Neural cell (in vitro differentiated cells): Measurements from ENCODE around the gene SLC25A21. TPM values are rescaled to one million over a fixed set of nuclear protein-coding genes. Genes with fewer than 3 reads are reported as not detected.

Experiments used
- H2AFZ ChIP-seq: fragments of 200-600, 300-800 bp; sonication (generic), shearing (Covaris generic); 2 replicates; pipeline ENCODE4 v1.6.0; 2014; ENCODE audit warnings: low read depth, mild to moderate bottlenecking, antibody characterized with exemption, low read length, moderate library complexity
- H3F3A ChIP-seq: fragments of 200-600 bp; shearing (Covaris generic); 2 replicates; pipeline ENCODE4 v1.6.1; 2016; ENCODE audit warnings: mild to moderate bottlenecking, moderate library complexity, mixed read lengths, antibody characterized with exemption, low read length; ENCODE audit not compliant: insufficient read depth, poor library complexity, severe bottlenecking
- H3K27ac ChIP-seq: fragments of 200-600, 300-800 bp; sonication (generic), shearing (Covaris generic); 2 replicates; pipeline ENCODE4 v1.5.1; 2014; ENCODE audit warnings: mild to moderate bottlenecking, low read length, moderate library complexity
- H3K27me3 ChIP-seq: fragments of 300-800, 200-600 bp; sonication (generic), shearing (Covaris generic); 2 replicates; pipeline ENCODE4 v1.6.0; 2014; ENCODE audit warnings: mild to moderate bottlenecking, low read depth, low read length, moderate library complexity; ENCODE audit not compliant: insufficient read depth
- H3K36me3 ChIP-seq: fragments of 300-800, 200-600 bp; sonication (generic), shearing (Covaris generic); 2 replicates; pipeline ENCODE4 v1.5.1; 2014; ENCODE audit warnings: mild to moderate bottlenecking, antibody characterized with exemption, low read length, moderate library complexity; ENCODE audit not compliant: insufficient read depth
- H3K4me2 ChIP-seq: fragments of 300-800, 200-600 bp; sonication (generic), shearing (Covaris generic); 2 replicates; pipeline ENCODE4 v1.6.0; 2014; ENCODE audit warnings: mild to moderate bottlenecking, low read length
- H3K4me3 ChIP-seq: fragments of 300-800, 200-600 bp; sonication (generic), shearing (Covaris generic); 2 replicates; pipeline ENCODE4 v1.5.1; 2014; ENCODE audit warnings: mild to moderate bottlenecking, low read length, moderate library complexity
- H3K79me2 ChIP-seq: fragments of 200-600 bp; shearing (Covaris generic); replicated peaks from 2 replicates; pipeline ENCODE4 v1.6.0; 2014; ENCODE audit warnings: mild to moderate bottlenecking, low read length, moderate library complexity; ENCODE audit not compliant: insufficient read depth
- H3K9ac ChIP-seq: fragments of 300-800, 200-600 bp; sonication (generic), shearing (Covaris generic); 2 replicates; pipeline ENCODE4 v1.6.1; 2016; ENCODE audit warnings: mild to moderate bottlenecking, low read length, mixed read lengths
- H3K9me2 ChIP-seq: fragments of 200-600 bp; shearing (Covaris generic); 2 replicates; pipeline ENCODE4 v1.6.1; 2016; ENCODE audit warnings: mild to moderate bottlenecking, low read length, mixed read lengths; ENCODE audit not compliant: insufficient read depth
- H3K9me3 ChIP-seq: fragments of 200-600, 300-800 bp; sonication (generic), shearing (Covaris generic); 2 replicates; pipeline ENCODE4 v1.6.1; 2016; ENCODE audit warnings: mild to moderate bottlenecking, mixed run types, low read length, moderate library complexity, mixed read lengths
- H4K20me1 ChIP-seq: fragments of 200-600 bp; shearing (Covaris generic); 2 replicates; pipeline ENCODE4 v1.6.1; 2016; ENCODE audit warnings: mild to moderate bottlenecking, mixed run types; ENCODE audit not compliant: insufficient read depth
- CTCF ChIP-seq: fragments of 450-650 bp; IDR thresholded peaks from 2 replicates; pipeline ENCODE4 v1.5.1; 2014; ENCODE audit warnings: antibody characterized with exemption, mild to moderate bottlenecking, moderate library complexity; ENCODE audit not compliant: poor library complexity, severe bottlenecking
- EP300 ChIP-seq: fragments of 450-650 bp; conservative IDR thresholded peaks from 2 replicates; pipeline ENCODE4 v1.6.1; 2014; ENCODE audit warnings: antibody characterized with exemption, mild to moderate bottlenecking, moderate library complexity; ENCODE audit not compliant: poor library complexity, severe bottlenecking
- EZH2 ChIP-seq: fragments of 200-600, 300-800 bp; shearing (Covaris generic), sonication (generic); IDR thresholded peaks from 2 replicates; pipeline ENCODE4 v1.6.1; 2014; ENCODE audit warnings: antibody characterized with exemption, low read length, borderline replicate concordance, mild to moderate bottlenecking; ENCODE audit not compliant: insufficient read depth, poor library complexity, severe bottlenecking
- MXI1 ChIP-seq: fragments of 450-650 bp; conservative IDR thresholded peaks from 2 replicates; pipeline ENCODE4 v1.6.1; 2014; ENCODE audit warnings: antibody characterized with exemption, mild to moderate bottlenecking; ENCODE audit not compliant: poor library complexity, severe bottlenecking
- POLR2AphosphoS5 ChIP-seq: IDR thresholded peaks from 2 replicates; pipeline ENCODE4 v1.6.1; 2012
- RAD21 ChIP-seq: fragments of 450-650 bp; conservative IDR thresholded peaks from 2 replicates; pipeline ENCODE4 v1.6.1; 2014; ENCODE audit warnings: antibody characterized with exemption, mild to moderate bottlenecking, moderate library complexity
- SMC3 ChIP-seq: fragments of 450-650 bp; conservative IDR thresholded peaks from 2 replicates; pipeline ENCODE4 v1.6.1; 2014; ENCODE audit warnings: antibody characterized with exemption, mild to moderate bottlenecking, moderate library complexity; ENCODE audit not compliant: poor library complexity
- TAF1 ChIP-seq: IDR thresholded peaks from 2 replicates; pipeline ENCODE4 v1.6.1; 2012; ENCODE audit warnings: low read depth
- polyA plus RNA-seq: library from polyadenylated mRNA; depleted of rRNA; stranded (reverse); fragments of >200 nt; gene quantifications from 2 replicates; pipeline ENCODE4 v1.2.3, GENCODE V29; 2014
- TF ChIP-seq, protein P1 (sequence below): IDR thresholded peaks from 2 replicates; pipeline ENCODE4 v1.6.1; 2012; ENCODE audit warnings: borderline replicate concordance

SLC25A21 gene
- polyA plus RNA-seq, 1 donor from 2014 or later: 0.35 TPM

GRCh38 chr14:36822685-36823084 lies 349.7 kb downstream of the SLC25A21 start:
- H2AFZ ChIP-seq: no peak overlapping the region
- H3K79me2 ChIP-seq: no peaks in the 10 kb centered on the region
- H3K4me3 ChIP-seq: no peak overlapping the region
- H3K27ac ChIP-seq: no peak overlapping the region
- no peaks in the 10 kb centered on the region for H3K27me3 ChIP-seq
- H3F3A ChIP-seq: no peaks in the 10 kb centered on the region
- no peaks in the 10 kb centered on the region for H3K9me3 ChIP-seq
- no peak overlapping the region for H3K9ac ChIP-seq
- H3K9me2 ChIP-seq: no peaks in the 10 kb centered on the region
- TF ChIP-seq RAD21: no peak
- TF ChIP-seq EP300: no peak
- H4K20me1 ChIP-seq: no peaks in the 10 kb centered on the region
- H3K4me2 ChIP-seq: no peak overlapping the region
- no peaks in the 10 kb centered on the region for H3K36me3 ChIP-seq

DNA sequence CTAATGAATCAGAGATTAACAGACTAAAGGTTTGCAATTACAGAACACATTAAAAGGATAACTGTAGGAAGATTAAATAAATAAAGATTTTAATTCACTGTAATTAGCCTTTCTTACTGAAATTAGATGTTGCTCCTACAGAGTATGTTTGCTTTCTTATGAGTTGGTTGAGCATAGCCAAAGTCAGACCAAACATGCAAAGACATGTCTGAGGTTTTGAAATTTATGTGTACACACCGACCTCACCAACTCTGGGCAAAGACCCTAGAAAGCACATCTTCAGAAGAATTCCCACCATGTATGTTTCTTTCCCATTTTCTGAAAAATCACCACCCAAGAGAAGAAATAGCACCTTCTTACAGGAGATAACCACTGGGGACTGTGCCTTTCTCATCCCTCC lies 351.5 kb downstream of the SLC25A21 start:
- TF ChIP-seq TAF1 (no peak), EZH2 (no peak), CTCF (no peak), EP300 (no peak), SMC3 (no peak), MXI1 (no peak), RAD21 (no peak), POLR2AphosphoS5 (no peak)
- TF ChIP-seq, protein P1, sequence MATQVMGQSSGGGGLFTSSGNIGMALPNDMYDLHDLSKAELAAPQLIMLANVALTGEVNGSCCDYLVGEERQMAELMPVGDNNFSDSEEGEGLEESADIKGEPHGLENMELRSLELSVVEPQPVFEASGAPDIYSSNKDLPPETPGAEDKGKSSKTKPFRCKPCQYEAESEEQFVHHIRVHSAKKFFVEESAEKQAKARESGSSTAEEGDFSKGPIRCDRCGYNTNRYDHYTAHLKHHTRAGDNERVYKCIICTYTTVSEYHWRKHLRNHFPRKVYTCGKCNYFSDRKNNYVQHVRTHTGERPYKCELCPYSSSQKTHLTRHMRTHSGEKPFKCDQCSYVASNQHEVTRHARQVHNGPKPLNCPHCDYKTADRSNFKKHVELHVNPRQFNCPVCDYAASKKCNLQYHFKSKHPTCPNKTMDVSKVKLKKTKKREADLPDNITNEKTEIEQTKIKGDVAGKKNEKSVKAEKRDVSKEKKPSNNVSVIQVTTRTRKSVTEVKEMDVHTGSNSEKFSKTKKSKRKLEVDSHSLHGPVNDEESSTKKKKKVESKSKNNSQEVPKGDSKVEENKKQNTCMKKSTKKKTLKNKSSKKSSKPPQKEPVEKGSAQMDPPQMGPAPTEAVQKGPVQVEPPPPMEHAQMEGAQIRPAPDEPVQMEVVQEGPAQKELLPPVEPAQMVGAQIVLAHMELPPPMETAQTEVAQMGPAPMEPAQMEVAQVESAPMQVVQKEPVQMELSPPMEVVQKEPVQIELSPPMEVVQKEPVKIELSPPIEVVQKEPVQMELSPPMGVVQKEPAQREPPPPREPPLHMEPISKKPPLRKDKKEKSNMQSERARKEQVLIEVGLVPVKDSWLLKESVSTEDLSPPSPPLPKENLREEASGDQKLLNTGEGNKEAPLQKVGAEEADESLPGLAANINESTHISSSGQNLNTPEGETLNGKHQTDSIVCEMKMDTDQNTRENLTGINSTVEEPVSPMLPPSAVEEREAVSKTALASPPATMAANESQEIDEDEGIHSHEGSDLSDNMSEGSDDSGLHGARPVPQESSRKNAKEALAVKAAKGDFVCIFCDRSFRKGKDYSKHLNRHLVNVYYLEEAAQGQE: no peak
- H3K4me2 ChIP-seq: no peak overlapping the region
- no peaks in the 10 kb centered on the region for H3K36me3 ChIP-seq
- no peaks in the 10 kb centered on the region for H4K20me1 ChIP-seq
- H3K4me3 ChIP-seq: no peak overlapping the region
- H3K27me3 ChIP-seq: no peaks in the 10 kb centered on the region
- H2AFZ ChIP-seq: no peak overlapping the region
- no peaks in the 10 kb centered on the region for H3K79me2 ChIP-seq
- H3K9ac ChIP-seq: no peak overlapping the region
- no peaks in the 10 kb centered on the region for H3K9me2 ChIP-seq
- H3K27ac ChIP-seq: no peak overlapping the region
- no peaks in the 10 kb centered on the region for H3K9me3 ChIP-seq
- no peaks in the 10 kb centered on the region for H3F3A ChIP-seq

DNA sequence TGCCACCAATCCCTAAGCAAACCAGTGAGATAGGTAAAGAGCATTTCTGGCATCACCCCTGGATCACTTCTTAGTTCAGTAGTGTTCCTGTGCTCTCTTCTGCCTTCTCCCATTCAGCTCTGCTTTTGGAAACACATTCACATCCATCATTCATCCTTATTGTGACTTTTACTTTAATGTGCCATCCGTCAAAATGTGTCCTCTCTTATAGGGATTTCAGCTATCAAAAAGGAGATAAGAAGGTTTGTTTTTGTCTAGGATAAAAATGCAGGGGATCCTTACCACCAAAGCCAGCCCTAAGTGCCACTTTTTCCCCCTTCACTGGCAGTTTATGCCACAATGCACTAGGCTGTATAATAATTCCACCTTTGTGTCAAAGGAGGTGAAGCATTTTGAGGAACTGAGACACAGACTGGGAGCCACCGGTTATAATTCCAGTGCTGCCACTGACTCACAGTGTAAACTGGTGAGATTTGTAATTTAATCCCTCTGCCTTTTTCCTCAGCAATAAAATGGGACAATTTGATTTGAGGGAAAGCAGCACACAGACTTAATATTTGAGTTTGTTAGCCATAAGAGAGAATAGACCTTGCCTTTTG lies 352.2 kb downstream of the SLC25A21 start:
- Histone ChIP-seq H3F3A (no peaks in the 10 kb centered on the region), H3K36me3 (no peaks in the 10 kb centered on the region), H3K4me3 (no peak overlapping the region), H2AFZ (no peak overlapping the region), H4K20me1 (no peaks in the 10 kb centered on the region), H3K79me2 (no peaks in the 10 kb centered on the region), H3K27me3 (no peaks in the 10 kb centered on the region), H3K4me2 (no peak overlapping the region), H3K9ac (no peak overlapping the region), H3K9me3 (no peaks in the 10 kb centered on the region), H3K9me2 (no peaks in the 10 kb centered on the region), H3K27ac (no peak overlapping the region)
- no peak for TF ChIP-seq RAD21
- TF ChIP-seq SMC3: no peak
- TF ChIP-seq EP300: no peak
- no peak for TF ChIP-seq MXI1
- TF ChIP-seq TAF1: no peak
- no peak for TF ChIP-seq EZH2
- TF ChIP-seq CTCF: no peak
- no peak for TF ChIP-seq POLR2AphosphoS5
- TF ChIP-seq, protein P1: no peak
